Erythroblast (primary cell): ENCODE results near the gene ARHGEF4.

Experiments used
- DNase-seq, 2 experiments: peaks; one replicate each; lab custom pipeline; 2025; lab: John Stamatoyannopoulos, UW
- GATA1 ChIP-seq: IDR thresholded peaks from 2 replicates; pipeline ENCODE4 v1.6.1; 2011; ENCODE audit warnings: low read depth, mild to moderate bottlenecking, control low read depth, low read length, moderate library complexity
- POLR2A ChIP-seq: IDR thresholded peaks from 2 replicates; pipeline ENCODE4 v1.6.1; 2011; ENCODE audit warnings: mild to moderate bottlenecking, low read length

Gene ARHGEF4

GRCh38 chr2:131046028-131046917, 209.6 kb downstream of the ARHGEF4 start:
- no peak for DNase-seq
- no peak for TF ChIP-seq GATA1
- TF ChIP-seq POLR2A: no peak

GRCh38 chr2:131046918-131047652, 210.4 kb downstream of the ARHGEF4 start:
- TF ChIP-seq GATA1: no peak

GRCh38 chr2:131047920-131048560, 211.3 kb downstream of the ARHGEF4 start:
- TF ChIP-seq POLR2A (no peak), GATA1 (no peak)
- no peak for DNase-seq

More at GRCh38 chr2:131046918-131047652, 210.4 kb downstream of the ARHGEF4 start:
- no peak for DNase-seq

- no peak for DNase-seq
- no peak for TF ChIP-seq POLR2A
- no peak for TF ChIP-seq GATA1
Observed at GRCh38 chr2:131048641-131049040, 211.9 kb downstream of the ARHGEF4 start.

- TF ChIP-seq GATA1: no peak
- no peak for TF ChIP-seq POLR2A
- no peak for DNase-seq
Observed at GRCh38 chr2:131049150-131049718, 212.5 kb downstream of the ARHGEF4 start.

GRCh38 chr2:131050896-131051295, 214.2 kb downstream of the ARHGEF4 start:
- DNase-seq: no peak
- no peak for TF ChIP-seq POLR2A
- no peak for TF ChIP-seq GATA1

- TF ChIP-seq POLR2A: no peak
- TF ChIP-seq GATA1: no peak
- DNase-seq: no peak
Observed at GRCh38 chr2:131052741-131053263, 216.1 kb downstream of the ARHGEF4 start.

- TF ChIP-seq POLR2A (no peak), GATA1 (no peak)
- DNase-seq: no peak
Observed at GRCh38 chr2:131054488-131054887, 217.8 kb downstream of the ARHGEF4 start.

- TF ChIP-seq GATA1: no peak
- no peak for TF ChIP-seq POLR2A
- no peak for DNase-seq
Observed at GRCh38 chr2:131055169-131056065, 218.7 kb downstream of the ARHGEF4 start.

- TF ChIP-seq GATA1: no peak
- TF ChIP-seq POLR2A: no peak
- DNase-seq: no peak
Observed at GRCh38 chr2:131056204-131056931, 219.7 kb downstream of the ARHGEF4 start.

GRCh38 chr2:131056932-131057287, 220.2 kb downstream of the ARHGEF4 start:
- no peak for TF ChIP-seq POLR2A
- no peak for TF ChIP-seq GATA1
- DNase-seq: no peak
